Forelimb muscle (tissue), 1 donor: ENCODE data around the gene GOLPH3. TPM values are rescaled to one million over a fixed set of nuclear protein-coding genes. Genes with fewer than 3 reads are reported as not detected.

Experiments
- polyA plus RNA-seq: library from polyadenylated mRNA; unstranded; fragments of 120-200 nt; gene quantifications from one replicate; pipeline ENCODE4 v1.2.1, GENCODE V29; 2013; ENCODE audit not compliant: insufficient read length

Gene GOLPH3
- polyA plus RNA-seq, 1 donor: 49.7 TPM

Other genes with a start within 250 kb of the GOLPH3 start
- 13.4 TPM for gene MTMR12, start 138.6 kb upstream of the GOLPH3 start, polyA plus RNA-seq